ENCODE measurements around the gene C18orf63. TPM values are rescaled to one million over a fixed set of nuclear protein-coding genes. Genes with fewer than 3 reads are reported as not detected.
A peak's percentile ranks its signal among the peaks of the same experiment; 100 is the strongest.
"Not testable (repeated sequence)": the region's sequence is repeated elsewhere in the genome, so short reads cannot be mapped to it uniquely, and the experiment has no call there.

C18orf63 gene
- total RNA-seq, 2 donors from 2014 or later: not detected

DNA sequence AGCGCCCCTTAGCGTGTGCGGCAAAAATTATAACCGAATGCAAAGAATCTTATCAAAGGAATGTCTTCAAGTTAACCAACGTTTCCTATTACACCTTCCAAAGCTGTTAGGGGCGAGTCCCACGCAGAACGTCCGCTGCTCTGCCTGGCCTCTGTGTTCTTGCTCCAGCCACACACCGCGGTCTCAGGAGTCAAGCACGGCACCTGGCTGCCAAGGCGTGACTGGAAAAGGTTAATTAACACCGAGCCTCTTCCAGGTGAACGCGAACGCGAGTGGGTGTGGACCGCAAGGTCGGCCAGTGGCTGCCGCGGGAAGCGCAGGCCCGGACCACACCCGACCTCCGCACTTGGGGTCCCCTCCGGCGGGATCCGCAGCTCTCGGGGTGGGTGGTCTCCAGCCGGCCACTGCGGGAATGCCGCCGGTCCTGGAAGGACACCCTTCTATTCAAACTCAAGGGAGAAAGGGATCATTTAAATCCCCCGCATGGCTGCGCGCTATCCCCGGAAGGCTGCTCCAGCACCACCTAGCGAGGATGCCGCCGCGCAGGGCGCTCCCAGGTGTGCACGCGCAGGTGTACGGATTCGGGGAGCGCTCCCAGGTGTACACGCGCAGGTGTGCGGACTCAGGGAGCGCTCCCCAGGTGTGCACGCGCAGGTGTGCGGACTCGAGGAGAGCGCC lies 24.7 kb upstream of the C18orf63 start:
- H3K4me3 Mint-ChIP-seq: peak overlapping the region; percentile 99
- DNase-seq: peak in 1 of 3 donors; percentile 13
- peak overlapping the region; percentile 92 for H3K27ac Mint-ChIP-seq
- H3K36me3 Mint-ChIP-seq (ENCODE audit: low read depth): peaks cover 2% of the 10 kb centered on the region
- H3K9me3 ChIP-seq (ENCODE audit: control insufficient read depth, low read length, poor library complexity, severe bottlenecking): no peaks in the 10 kb centered on the region
- H3K4me1 Mint-ChIP-seq: peaks cover 14% of the 10 kb centered on the region
- ATAC-seq: no peak
- no peaks in the 10 kb centered on the region for H3K27me3 Mint-ChIP-seq

DNA sequence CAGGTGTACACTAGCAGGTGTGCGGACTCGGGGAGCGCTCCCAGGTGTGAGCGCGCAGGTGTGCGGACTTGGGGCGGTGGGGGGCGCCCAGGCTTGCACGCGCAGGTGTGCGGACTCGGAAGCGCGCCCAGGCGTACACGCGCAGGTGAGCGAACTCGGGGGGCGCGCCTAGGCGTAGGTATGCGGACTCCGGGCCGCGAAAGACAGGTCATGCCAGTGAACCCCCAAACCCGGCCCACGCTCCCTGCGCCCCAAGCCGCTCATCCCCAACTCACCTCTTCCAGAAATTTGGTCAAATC lies 24.2 kb upstream of the C18orf63 start:
- H3K27me3 Mint-ChIP-seq: no peaks in the 10 kb centered on the region
- no peaks in the 10 kb centered on the region for H3K9me3 ChIP-seq (ENCODE audit: control insufficient read depth, low read length, poor library complexity, severe bottlenecking)
- peak overlapping the region; percentile 92 for H3K27ac Mint-ChIP-seq
- peaks cover 2% of the 10 kb centered on the region for H3K36me3 Mint-ChIP-seq (ENCODE audit: low read depth)
- peak overlapping the region; percentile 99 for H3K4me3 Mint-ChIP-seq
- DNase-seq (no peak), ATAC-seq (no peak)
- peaks cover 14% of the 10 kb centered on the region for H3K4me1 Mint-ChIP-seq

DNA sequence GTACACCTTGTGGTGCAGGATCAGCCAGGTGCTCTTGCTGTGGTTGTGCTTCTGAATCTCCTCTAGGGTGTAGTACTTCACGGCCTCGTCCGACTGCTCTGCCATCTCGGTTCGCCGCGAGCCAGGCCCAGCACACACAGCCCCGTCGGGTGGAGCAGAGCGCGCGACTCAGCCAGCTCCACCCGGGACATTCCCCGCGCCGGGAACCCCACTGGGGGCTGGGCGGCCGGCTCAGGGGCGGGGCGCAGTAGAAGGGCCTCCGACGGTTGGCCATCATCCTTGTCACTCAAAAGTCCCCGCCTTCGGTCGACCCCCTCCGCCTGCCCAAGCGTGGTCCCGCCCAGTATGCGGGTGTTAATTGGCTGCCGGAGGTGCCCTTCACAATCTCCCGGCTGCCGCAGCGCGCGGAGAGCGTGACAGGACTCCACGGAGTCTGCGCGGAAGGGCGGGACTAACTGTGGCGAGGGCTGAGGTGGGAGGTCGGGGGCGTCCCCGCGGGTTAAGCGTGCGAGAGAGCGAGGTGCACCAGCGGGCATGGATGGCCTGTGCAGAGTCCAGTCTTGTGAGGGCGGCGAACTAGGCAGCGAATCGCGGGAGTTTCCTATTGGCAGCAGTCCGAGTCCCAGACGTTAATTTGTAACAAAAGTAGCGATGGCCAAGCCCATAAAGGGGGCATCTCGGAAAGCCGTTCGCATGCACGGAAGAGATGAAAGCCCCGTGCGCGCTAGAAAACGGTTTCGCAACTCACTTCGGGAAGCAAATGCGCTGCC lies 23.7 kb upstream of the C18orf63 start, which contains the start of gene CYB5A:
Gene CYB5A, minus strand, starts transcription at position 193 of the 770 bp plus-strand sequence. Its CDS starts 88 bp downstream, at position 105.
- no peaks in the 10 kb centered on the region for H3K27me3 Mint-ChIP-seq

DNA sequence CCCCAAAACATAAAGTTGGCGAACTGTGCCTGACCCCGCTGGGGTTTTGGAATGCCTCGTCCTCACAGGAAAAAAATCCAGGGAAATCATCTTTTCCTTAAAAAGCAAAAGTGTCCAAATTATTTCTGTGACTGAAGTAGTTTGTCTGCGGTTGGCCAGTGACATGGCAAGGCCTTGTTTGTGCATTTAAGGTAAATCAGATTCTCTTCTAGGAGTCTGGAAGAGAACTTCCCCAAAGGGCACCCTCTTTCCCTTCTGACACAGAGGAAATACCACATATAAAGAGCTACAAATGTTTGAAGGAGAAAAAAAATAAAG lies 23.1 kb upstream of the C18orf63 start:
- no peak for DNase-seq
- peaks cover 2% of the 10 kb centered on the region for H3K36me3 Mint-ChIP-seq (ENCODE audit: low read depth)
- no peak for ATAC-seq
- no peaks in the 10 kb centered on the region for H3K27me3 Mint-ChIP-seq
- no peaks in the 10 kb centered on the region for H3K9me3 ChIP-seq (ENCODE audit: control insufficient read depth, low read length, poor library complexity, severe bottlenecking)
- peak overlapping the region; percentile 99 for H3K4me3 Mint-ChIP-seq
- peak overlapping the region; percentile 92 for H3K27ac Mint-ChIP-seq
- H3K4me1 Mint-ChIP-seq: peaks cover 11% of the 10 kb centered on the region

More for the DNA sequence above, 23.7 kb upstream of the C18orf63 start, which contains the start of gene CYB5A:
- ATAC-seq: peak; percentile 97
- Mint-ChIP-seq H3K36me3 (ENCODE audit: low read depth) (peaks cover 2% of the 10 kb centered on the region), H3K4me3 (peak within 1 kb of the TSS; percentile 99), H3K4me1 (peaks cover 14% of the 10 kb centered on the region), H3K27ac (peak within 1 kb of the TSS; percentile 92)
- no peaks in the 10 kb centered on the region for H3K9me3 ChIP-seq (ENCODE audit: control insufficient read depth, low read length, poor library complexity, severe bottlenecking)
- DNase-seq: peak; percentile 97 to 99 (median 99)

DNA sequence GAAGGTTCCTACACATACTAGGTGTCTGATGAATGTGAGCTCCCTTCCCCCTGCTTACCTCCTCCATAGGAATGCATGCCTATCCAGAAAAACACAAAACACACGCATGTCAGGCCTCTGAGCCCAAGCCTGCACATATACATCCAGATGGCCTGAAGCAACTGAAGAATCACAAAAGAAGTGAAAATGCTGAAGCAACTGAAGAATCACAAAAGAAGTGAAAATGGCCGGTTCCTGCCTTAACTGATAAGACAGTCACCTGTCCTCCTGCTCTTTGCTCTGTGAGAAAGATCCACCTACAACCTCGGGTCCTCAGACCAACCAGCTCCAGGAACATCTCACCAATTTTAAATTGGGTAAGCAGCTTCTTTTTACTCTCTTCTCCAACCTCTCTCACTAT lies 22.7 kb upstream of the C18orf63 start:
- not testable (repeated sequence) for H3K9me3 ChIP-seq (ENCODE audit: control insufficient read depth, low read length, poor library complexity, severe bottlenecking); ATAC-seq; DNase-seq; H3K27me3 Mint-ChIP-seq; H3K27ac Mint-ChIP-seq; H3K36me3 Mint-ChIP-seq (ENCODE audit: low read depth)
- Mint-ChIP-seq H3K4me1 (peaks cover 11% of the 10 kb centered on the region), H3K4me3 (peak overlapping the region; percentile 52)

DNA sequence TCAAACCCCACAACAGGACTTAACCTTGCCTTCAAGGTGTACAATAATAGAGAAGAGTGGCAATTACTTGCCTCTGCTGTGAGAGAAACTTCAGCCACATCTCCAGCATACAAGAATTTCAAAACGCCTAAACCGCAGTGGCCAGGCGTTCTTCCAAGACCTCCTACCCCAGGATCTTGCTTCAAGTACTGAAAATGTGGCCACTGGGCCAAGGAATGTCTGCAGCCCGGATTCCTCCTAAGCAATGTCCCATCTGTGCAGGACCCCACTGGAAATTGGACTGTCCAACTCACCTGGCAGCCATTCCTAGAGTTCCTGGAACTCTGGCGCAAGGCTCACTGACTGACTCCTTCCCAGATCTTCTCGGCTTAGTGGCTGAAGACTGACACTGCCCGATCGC lies 21.1 kb upstream of the C18orf63 start:
- H3K27ac Mint-ChIP-seq: no peak overlapping the region
- H3K36me3 Mint-ChIP-seq (ENCODE audit: low read depth): peaks cover 2% of the 10 kb centered on the region
- no peaks in the 10 kb centered on the region for H3K27me3 Mint-ChIP-seq
- no peak for ATAC-seq
- peaks cover 6% of the 10 kb centered on the region for H3K4me1 Mint-ChIP-seq
- no peaks in the 10 kb centered on the region for H3K9me3 ChIP-seq (ENCODE audit: control insufficient read depth, low read length, poor library complexity, severe bottlenecking)
- no peak for DNase-seq
- no peak overlapping the region for H3K4me3 Mint-ChIP-seq

DNA sequence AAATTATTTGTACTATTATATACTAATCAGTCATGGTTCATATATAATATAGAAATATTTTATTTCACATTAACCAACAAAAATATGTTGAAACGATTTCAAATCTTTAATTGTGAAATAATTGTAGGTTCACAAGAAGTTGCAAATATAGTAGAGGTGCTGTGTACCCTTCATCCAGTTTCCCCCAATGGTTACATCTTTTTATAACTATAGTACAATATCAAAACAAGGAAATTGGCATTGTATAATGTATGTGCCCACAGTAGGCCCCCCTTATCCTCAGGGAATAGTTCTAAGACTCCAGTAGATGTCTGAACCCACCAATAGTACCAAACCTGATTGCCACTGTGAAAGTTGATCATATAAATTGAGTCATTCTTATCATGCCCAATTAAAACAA lies 16.5 kb upstream of the C18orf63 start:
- Mint-ChIP-seq H3K27me3 (peaks cover 21% of the 10 kb centered on the region), H3K4me3 (no peak overlapping the region), H3K27ac (no peak overlapping the region), H3K4me1 (no peaks in the 10 kb centered on the region), H3K36me3 (ENCODE audit: low read depth) (no peaks in the 10 kb centered on the region)
- H3K9me3 ChIP-seq (ENCODE audit: control insufficient read depth, low read length, poor library complexity, severe bottlenecking): no peaks in the 10 kb centered on the region
- DNase-seq (no peak), ATAC-seq (no peak)

DNA sequence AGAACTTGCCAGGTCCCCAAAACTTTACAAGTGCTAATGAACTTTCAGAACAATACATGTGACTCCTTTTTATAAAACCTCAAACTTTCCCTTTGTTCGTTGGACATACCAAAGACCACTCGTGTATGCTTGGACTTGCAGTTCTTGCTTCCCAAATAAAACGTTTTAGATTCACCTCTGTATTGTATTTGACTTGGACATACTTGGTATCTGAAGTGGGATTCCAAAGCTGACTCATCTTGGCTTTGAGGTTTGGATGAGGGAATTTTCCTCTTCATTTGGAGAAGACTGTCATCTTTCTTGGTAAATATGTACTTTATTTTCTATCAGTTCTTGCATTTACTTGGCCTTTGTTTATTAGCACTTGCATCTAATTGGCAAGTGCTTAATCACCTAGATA lies 15.9 kb upstream of the C18orf63 start:
- no peak for DNase-seq
- H3K27ac Mint-ChIP-seq: no peak overlapping the region
- no peak for ATAC-seq
- H3K36me3 Mint-ChIP-seq (ENCODE audit: low read depth): no peaks in the 10 kb centered on the region
- H3K9me3 ChIP-seq (ENCODE audit: control insufficient read depth, low read length, poor library complexity, severe bottlenecking): no peaks in the 10 kb centered on the region
- no peak overlapping the region for H3K4me3 Mint-ChIP-seq
- H3K4me1 Mint-ChIP-seq: no peaks in the 10 kb centered on the region
- H3K27me3 Mint-ChIP-seq: peaks cover 24% of the 10 kb centered on the region

DNA sequence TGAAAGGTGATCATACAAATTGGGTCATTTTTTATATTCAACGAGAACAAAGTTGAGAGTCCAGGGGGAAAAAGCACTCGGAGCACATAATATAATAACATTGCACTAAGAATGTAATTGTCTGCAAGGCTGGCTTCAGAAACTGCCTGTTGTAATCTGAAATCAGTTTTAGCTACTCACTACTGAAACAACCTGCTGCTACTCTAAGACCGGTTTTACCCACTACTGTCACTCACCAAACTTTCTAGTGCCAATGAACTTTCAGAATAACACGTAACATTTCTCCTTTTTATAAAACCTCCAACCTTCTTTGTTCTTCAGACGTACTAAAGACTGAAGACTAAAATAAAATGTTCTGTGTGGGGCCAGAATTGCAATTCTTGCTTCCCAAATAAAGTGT lies 12.3 kb upstream of the C18orf63 start:
- DNase-seq: no peak
- no peak overlapping the region for H3K4me3 Mint-ChIP-seq
- H3K27me3 Mint-ChIP-seq: peaks cover 41% of the 10 kb centered on the region
- H3K27ac Mint-ChIP-seq: no peak overlapping the region
- H3K9me3 ChIP-seq (ENCODE audit: control insufficient read depth, low read length, poor library complexity, severe bottlenecking): no peaks in the 10 kb centered on the region
- H3K36me3 Mint-ChIP-seq (ENCODE audit: low read depth): no peaks in the 10 kb centered on the region
- H3K4me1 Mint-ChIP-seq: no peaks in the 10 kb centered on the region
- ATAC-seq: no peak

DNA sequence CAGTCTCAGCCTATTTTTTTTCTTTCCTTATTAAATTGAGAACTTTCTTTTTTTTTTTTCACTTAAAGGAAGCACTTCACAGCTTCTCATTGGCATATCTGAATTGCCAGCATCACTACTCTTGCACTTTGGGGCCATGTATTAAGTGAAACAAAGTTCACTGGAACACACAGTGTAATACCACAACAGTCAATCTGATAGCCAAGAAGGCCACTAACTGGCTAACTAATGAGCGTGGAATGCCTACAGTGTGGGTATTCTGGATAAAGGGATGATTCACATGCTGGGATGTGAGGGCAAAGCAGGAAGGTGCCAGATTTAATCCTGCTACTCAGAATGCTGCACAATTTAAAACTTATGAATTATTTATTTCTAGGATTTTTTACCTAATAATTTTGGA lies 11.7 kb upstream of the C18orf63 start:
- ATAC-seq (no peak), DNase-seq (no peak)
- no peak overlapping the region for H3K4me3 Mint-ChIP-seq
- H3K9me3 ChIP-seq (ENCODE audit: control insufficient read depth, low read length, poor library complexity, severe bottlenecking): no peaks in the 10 kb centered on the region
- no peaks in the 10 kb centered on the region for H3K4me1 Mint-ChIP-seq
- peaks cover 41% of the 10 kb centered on the region for H3K27me3 Mint-ChIP-seq
- no peaks in the 10 kb centered on the region for H3K36me3 Mint-ChIP-seq (ENCODE audit: low read depth)
- no peak overlapping the region for H3K27ac Mint-ChIP-seq

DNA sequence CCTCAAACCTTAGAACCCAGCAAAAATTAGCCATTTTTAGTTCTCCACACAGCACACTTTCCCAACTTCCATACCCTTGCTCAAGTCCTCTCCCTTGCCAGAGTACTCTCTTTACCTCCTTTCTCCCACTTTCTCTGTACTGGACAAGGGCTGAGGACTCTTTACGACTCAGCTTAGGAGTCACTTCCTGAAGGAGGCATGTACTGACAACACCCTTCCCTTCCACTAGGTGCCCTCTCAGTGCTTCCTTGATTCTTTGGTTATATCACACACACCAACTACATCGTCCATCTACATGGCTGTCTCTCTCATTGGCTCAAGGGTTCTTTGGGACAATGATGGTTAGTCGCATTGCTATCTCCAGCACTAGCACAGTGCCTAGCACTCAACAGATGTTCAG lies 5.2 kb upstream of the C18orf63 start:
- Mint-ChIP-seq H3K4me1 (peaks cover 7% of the 10 kb centered on the region), H3K27me3 (peaks cover 53% of the 10 kb centered on the region), H3K4me3 (no peak overlapping the region), H3K27ac (no peak overlapping the region), H3K36me3 (ENCODE audit: low read depth) (peaks cover 6% of the 10 kb centered on the region)
- ATAC-seq: peak; percentile 61
- no peak for DNase-seq
- H3K9me3 ChIP-seq (ENCODE audit: control insufficient read depth, low read length, poor library complexity, severe bottlenecking): no peaks in the 10 kb centered on the region

DNA sequence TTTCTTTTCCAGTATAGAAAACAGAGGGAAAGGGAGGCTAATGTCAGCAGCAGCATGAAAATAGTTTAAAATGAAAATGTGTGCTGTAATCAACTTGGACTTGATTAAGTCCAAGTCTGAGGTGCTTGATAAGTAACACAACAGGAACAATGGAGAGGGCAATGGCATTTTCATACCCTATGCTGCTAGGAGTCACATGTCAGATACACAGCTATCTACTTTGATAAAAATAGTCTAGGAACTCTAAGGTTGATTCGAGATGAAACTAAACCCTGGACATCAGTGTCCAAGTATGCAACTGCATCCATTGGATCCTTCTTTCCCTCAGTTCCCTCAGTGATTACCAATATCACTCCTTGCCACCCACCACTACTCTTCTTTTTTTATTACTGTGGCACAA lies 4.6 kb upstream of the C18orf63 start:
- DNase-seq (no peak), ATAC-seq (no peak)
- peaks cover 7% of the 10 kb centered on the region for H3K4me1 Mint-ChIP-seq
- peaks cover 55% of the 10 kb centered on the region for H3K27me3 Mint-ChIP-seq
- no peaks in the 10 kb centered on the region for H3K9me3 ChIP-seq (ENCODE audit: control insufficient read depth, low read length, poor library complexity, severe bottlenecking)
- no peak overlapping the region for H3K4me3 Mint-ChIP-seq
- no peak overlapping the region for H3K27ac Mint-ChIP-seq
- peaks cover 6% of the 10 kb centered on the region for H3K36me3 Mint-ChIP-seq (ENCODE audit: low read depth)

DNA sequence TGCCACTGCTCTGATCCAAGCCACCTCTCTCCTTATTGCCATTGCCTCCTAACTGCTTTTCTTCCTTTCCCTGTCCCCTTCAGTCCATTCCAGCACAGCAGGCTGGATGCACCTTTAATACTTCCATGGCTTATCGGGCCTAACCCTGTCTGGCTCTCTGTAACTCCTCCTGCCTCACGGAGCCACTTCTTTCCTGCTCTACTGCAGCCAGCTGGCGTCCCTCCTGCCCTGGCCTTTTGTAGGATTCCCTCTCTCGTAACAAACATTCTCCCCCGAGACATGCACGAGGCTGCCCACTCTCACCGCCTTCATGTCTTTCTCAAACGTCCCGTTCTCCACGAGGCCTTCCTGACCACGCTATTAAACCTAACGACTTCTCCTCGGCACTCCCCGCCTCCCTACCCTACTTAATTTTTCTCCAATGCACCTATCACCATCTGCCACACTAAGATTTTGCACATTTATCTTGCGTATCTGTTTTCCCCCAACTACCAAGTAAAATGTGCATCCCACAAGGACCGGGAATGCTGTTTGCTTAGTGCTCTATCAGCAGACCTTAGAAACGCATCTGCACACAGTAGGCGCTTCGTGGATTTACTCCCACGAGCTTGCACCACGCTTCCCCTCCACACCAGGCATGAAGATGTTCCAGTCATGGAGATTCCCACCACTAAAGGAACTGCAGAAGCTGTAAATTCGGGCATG lies 728 bp upstream of the C18orf63 start:
- DNase-seq (no peak), ATAC-seq (no peak)
- Mint-ChIP-seq H3K27ac (peak overlapping the region; percentile 29), H3K4me3 (no peak overlapping the region), H3K27me3 (peaks cover 35% of the 10 kb centered on the region), H3K4me1 (peaks cover 7% of the 10 kb centered on the region), H3K36me3 (ENCODE audit: low read depth) (peaks cover 6% of the 10 kb centered on the region)
- no peaks in the 10 kb centered on the region for H3K9me3 ChIP-seq (ENCODE audit: control insufficient read depth, low read length, poor library complexity, severe bottlenecking)
